HL-60 (cell line): ENCODE results near the gene SAP30BP.

ENCODE experiments used
- DNase-seq, 2 experiments: peaks; one replicate each; pipeline ENCODE4 v3.0.0-alpha.2; 2010 to 2020; ENCODE audit warnings: low read depth in 1 of 2, low spot score in 1 of 2
- H3K27ac ChIP-seq: fragments of 250-450 bp; sonication (Bioruptor Pico); replicated peaks from 2 replicates; pipeline ENCODE4 v1.5.1; 2020; ENCODE audit warnings: mild to moderate bottlenecking, moderate library complexity
- H3K27me3 ChIP-seq: fragments of 250-450 bp; sonication (Bioruptor Pico); 2 replicates; pipeline ENCODE4 v1.5.1; 2021; ENCODE audit warnings: mild to moderate bottlenecking, moderate library complexity; ENCODE audit not compliant: insufficient read depth, poor library complexity, severe bottlenecking
- H3K4me3 ChIP-seq: replicated peaks from 2 replicates; pipeline ENCODE4 v1.5.1; 2011; ENCODE audit warnings: mild to moderate bottlenecking, control low read depth, low read length; ENCODE audit not compliant: insufficient read depth
- CTCF ChIP-seq: IDR thresholded peaks from one replicate; pipeline ENCODE4 v1.5.1; 2011; ENCODE audit warnings: low read length, control low read depth, inconsistent platforms; ENCODE audit not compliant: insufficient read depth
- GABPA ChIP-seq: IDR thresholded peaks from 2 replicates; pipeline ENCODE4 v1.6.1; 2012; ENCODE audit warnings: low read depth
- POLR2AphosphoS5 ChIP-seq: IDR thresholded peaks from 2 replicates; pipeline ENCODE4 v1.6.1; 2012; ENCODE audit warnings: low read depth
- REST ChIP-seq: IDR thresholded peaks from 2 replicates; pipeline ENCODE4 v1.6.1; 2012; ENCODE audit warnings: low read depth; ENCODE audit not compliant: insufficient replicate concordance
- SPI1 ChIP-seq: IDR thresholded peaks from 2 replicates; pipeline ENCODE4 v1.6.1; 2012; ENCODE audit warnings: low read depth, mild to moderate bottlenecking, borderline replicate concordance

SAP30BP gene

GRCh38 chr17:75639771-75640555 is 27.2 kb upstream of the SAP30BP start:
- Histone ChIP-seq H3K4me3 (no peak overlapping the region), H3K27ac (no peak overlapping the region), H3K27me3 (no peaks in the 10 kb centered on the region)
- no peak for DNase-seq
- no peak for TF ChIP-seq CTCF
- no peak for TF ChIP-seq REST
- no peak for TF ChIP-seq POLR2AphosphoS5
- no peak for TF ChIP-seq SPI1
- no peak for TF ChIP-seq GABPA

GRCh38 chr17:75640556-75641119 is 26.5 kb upstream of the SAP30BP start:
- H3K27ac ChIP-seq: no peak overlapping the region
- TF ChIP-seq CTCF (no peak), REST (no peak), POLR2AphosphoS5 (no peak), SPI1 (no peak), GABPA (no peak)
- H3K4me3 ChIP-seq: no peak overlapping the region
- no peak for DNase-seq
- H3K27me3 ChIP-seq: no peaks in the 10 kb centered on the region

- Histone ChIP-seq H3K27ac (no peak overlapping the region), H3K4me3 (no peak overlapping the region), H3K27me3 (no peaks in the 10 kb centered on the region)
- no peak for TF ChIP-seq POLR2AphosphoS5
- no peak for TF ChIP-seq SPI1
- no peak for TF ChIP-seq CTCF
- no peak for TF ChIP-seq REST
- no peak for TF ChIP-seq GABPA
- no peak for DNase-seq
Observed at GRCh38 chr17:75641343-75641742, 25.8 kb upstream of the SAP30BP start.
